GM10248 (cell line): ENCODE measurements around the gene PRICKLE4.

Experiments used
- CTCF ChIA-PET: fragments of 300-600 bp; sonication (Branson Sonifier 250); formaldehyde crosslinking; extraction: SDS; loops from one replicate; lab custom pipeline; 2021; ENCODE audit warnings: antibody characterized with exemption; lab: Yijun Ruan, JAX
- POLR2A ChIA-PET: fragments of 350-650 bp; sonication (Branson Sonifier 250); formaldehyde crosslinking; extraction: SDS; loops from one replicate; lab custom pipeline; 2020; ENCODE audit warnings: antibody characterized with exemption; lab: Yijun Ruan, JAX
- DNase-seq: peaks from one replicate; pipeline ENCODE4 v3.0.0; 2012; ENCODE audit errors: extremely low spot score
- TF ChIP-seq, protein P1 (sequence below): IDR thresholded peaks from 2 replicates; pipeline ENCODE4 v1.5.1; 2012; ENCODE audit warnings: mild to moderate bottlenecking, low read depth; ENCODE audit errors: extremely low read depth, missing control alignments, control extremely low read depth

The PRICKLE4 gene

GRCh38 chr6:41770381-41771057 is 10.1 kb upstream of the PRICKLE4 start:
- CTCF ChIA-PET = interaction anchor here (4.0 kb wide), 1 partner anchor 16 kb away, joined by 22 read pairs; the partner anchor contains the start of gene TOMM6
- POLR2A ChIA-PET = no interaction called here
- TF ChIP-seq, protein P1, sequence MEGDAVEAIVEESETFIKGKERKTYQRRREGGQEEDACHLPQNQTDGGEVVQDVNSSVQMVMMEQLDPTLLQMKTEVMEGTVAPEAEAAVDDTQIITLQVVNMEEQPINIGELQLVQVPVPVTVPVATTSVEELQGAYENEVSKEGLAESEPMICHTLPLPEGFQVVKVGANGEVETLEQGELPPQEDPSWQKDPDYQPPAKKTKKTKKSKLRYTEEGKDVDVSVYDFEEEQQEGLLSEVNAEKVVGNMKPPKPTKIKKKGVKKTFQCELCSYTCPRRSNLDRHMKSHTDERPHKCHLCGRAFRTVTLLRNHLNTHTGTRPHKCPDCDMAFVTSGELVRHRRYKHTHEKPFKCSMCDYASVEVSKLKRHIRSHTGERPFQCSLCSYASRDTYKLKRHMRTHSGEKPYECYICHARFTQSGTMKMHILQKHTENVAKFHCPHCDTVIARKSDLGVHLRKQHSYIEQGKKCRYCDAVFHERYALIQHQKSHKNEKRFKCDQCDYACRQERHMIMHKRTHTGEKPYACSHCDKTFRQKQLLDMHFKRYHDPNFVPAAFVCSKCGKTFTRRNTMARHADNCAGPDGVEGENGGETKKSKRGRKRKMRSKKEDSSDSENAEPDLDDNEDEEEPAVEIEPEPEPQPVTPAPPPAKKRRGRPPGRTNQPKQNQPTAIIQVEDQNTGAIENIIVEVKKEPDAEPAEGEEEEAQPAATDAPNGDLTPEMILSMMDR = no peak
- no peak for DNase-seq

- ChIA-PET CTCF (interaction anchor here (1.2 to 4.0 kb wide), 4 partner anchors 14 to 333 kb away, joined by 3 to 22 read pairs (median 5); partner anchors contain the start of gene TOMM6), POLR2A (interaction anchor here (0.6 kb wide), 1 partner anchor 9 kb away, joined by 10 read pairs; no protein-coding TSS in a partner anchor)
- TF ChIP-seq, protein P1 = no peak
- DNase-seq = no peak
These were observed 9.3 kb upstream of the PRICKLE4 start for GRCh38 chr6:41771058-41771983.

- TF ChIP-seq, protein P1 = no peak
- ChIA-PET POLR2A (no interaction called here), CTCF (interaction anchor here (0.8 to 6.7 kb wide), 20 partner anchors 8 to 407 kb away, joined by 3 to 52 read pairs (median 4); partner anchors contain the start of gene TOMM6)
- DNase-seq = no peak
These were observed 5.7 kb upstream of the PRICKLE4 start for GRCh38 chr6:41774841-41775240.

DNA sequence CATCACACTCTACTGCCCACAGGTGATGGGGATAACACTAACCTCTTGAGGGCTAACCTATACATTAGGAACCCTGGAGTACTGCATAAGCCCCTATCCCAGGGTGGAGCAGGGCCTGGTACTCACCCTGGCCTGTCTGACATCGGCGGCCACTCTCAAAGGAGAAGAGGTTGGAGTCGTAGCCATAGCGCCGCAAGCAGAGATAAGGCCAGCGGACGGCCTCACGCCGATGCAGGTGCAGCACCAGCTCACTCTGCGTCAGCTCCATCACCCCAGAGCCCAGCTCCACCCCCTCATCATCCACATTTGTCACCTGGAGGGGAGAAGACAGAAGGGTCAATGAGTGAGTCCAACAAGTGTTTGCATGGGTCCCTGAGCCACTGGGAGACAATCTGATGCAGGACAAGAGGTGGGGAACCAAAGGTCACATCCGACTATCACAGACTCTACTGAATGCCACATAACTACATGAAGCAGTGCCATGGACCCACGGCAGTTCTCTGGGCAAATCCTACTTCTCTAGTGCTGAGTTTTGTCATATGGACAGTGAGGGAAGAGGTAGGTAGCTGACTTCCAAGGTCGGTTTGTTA is 5.2 kb upstream of the PRICKLE4 start:
- TF ChIP-seq, protein P1 = no peak
- DNase-seq = no peak
- CTCF ChIA-PET = interaction anchor here (0.7 to 6.7 kb wide), 26 partner anchors 9 to 408 kb away, joined by 3 to 52 read pairs (median 4); partner anchors contain the start of gene TOMM6
- POLR2A ChIA-PET = no interaction called here

- no peak for DNase-seq
- TF ChIP-seq, protein P1 = no peak
- POLR2A ChIA-PET = interaction anchor here (0.5 kb wide), 1 partner anchor 668 kb away, joined by 3 read pairs; no protein-coding TSS in a partner anchor
- CTCF ChIA-PET = interaction anchor here (0.9 to 6.7 kb wide), 9 partner anchors 10 to 314 kb away, joined by 3 to 52 read pairs (median 6); partner anchors contain the start of gene TOMM6
These were observed 2.9 kb upstream of the PRICKLE4 start for GRCh38 chr6:41777551-41778285.
